Measurements from ENCODE around the gene RNF166.

DNA sequence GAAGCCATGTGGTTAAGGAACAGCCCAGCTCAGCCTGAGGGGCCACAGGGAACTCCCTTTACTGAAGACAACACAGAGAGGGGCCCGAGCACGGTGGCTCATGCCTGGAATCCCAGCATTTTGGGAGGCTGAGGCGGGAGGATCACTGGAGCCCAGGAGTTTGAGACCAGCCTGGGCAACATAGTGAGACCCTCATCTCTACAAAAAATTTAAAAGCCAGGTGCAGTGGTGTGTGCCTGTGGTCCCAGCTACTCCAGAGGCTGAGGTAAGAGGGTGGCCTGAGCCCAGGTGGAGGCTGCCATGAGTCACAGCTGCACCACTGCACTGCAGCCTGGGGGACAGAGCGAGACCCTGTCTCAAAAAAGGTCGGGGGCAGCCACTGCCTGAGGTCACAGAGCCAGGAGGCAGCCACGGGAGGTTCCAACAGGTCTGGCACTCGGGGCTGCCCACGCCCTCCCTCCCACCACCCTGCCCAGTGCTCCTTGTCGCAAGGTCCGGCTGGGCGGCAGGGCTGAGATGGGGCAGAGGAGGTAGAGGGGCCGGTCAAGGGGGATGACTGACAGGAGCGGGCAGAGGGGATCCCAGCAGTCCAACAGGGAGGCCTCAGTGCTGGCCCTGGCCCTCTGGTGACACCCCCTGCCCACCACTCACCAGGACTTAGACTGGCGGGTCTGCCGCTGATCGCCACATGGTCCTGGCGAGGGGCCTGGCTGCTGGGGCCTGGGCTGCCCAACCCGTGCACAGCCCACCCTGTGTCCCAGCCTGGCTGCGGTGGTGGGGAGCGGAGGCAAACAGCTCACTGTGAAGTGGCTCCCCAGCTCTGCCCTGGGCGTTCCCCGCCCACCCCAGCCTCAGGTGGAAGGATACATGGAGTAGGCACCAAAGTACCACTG, 58.8 kb downstream of the RNF166 start:
- TF ChIP-seq FOXM1 (IDR thresholded peaks at IDR 0.05; ENCODE audit: borderline replicate concordance) = no peak
- TF ChIP-seq FOXA1 (IDR thresholded peaks at IDR 0.05) = no peak
- TF ChIP-seq TARDBP (IDR thresholded peaks at IDR 0.05) = no peak
- no peak for TF ChIP-seq ZNF384 (IDR thresholded peaks at IDR 0.05)
- TF ChIP-seq SUZ12 (IDR thresholded peaks at IDR 0.05) = no peak
- TF ChIP-seq FOXK2 (IDR thresholded peaks at IDR 0.05) = no peak
- no peak for TF ChIP-seq SP1 (IDR thresholded peaks at IDR 0.05)
- no peak for TF ChIP-seq ELF4 (IDR thresholded peaks at IDR 0.05)
- no peak for TF ChIP-seq NFRKB (IDR thresholded peaks at IDR 0.05)
